ENCODE results near the gene RAPGEF2.

The RAPGEF2 gene

GRCh38 chr4:159221280-159221679 lies 118.4 kb downstream of the RAPGEF2 start:
- 87% methylated on average over 2 of the region's 3 CpGs for WGBS
- no peak overlapping the region for H2BK5ac ChIP-seq (ENCODE audit: low read depth, low read length, poor library complexity, severe bottlenecking)
- H3K27me3 ChIP-seq (ENCODE audit: control insufficient read depth in 1 of 2, insufficient read depth in 1 of 2, low read length in 2 of 2): no peaks in the 10 kb centered on the region
- no peaks in the 10 kb centered on the region for H3K9me3 ChIP-seq (ENCODE audit: control insufficient read depth, low read length)
- H2AK5ac ChIP-seq (ENCODE audit: low read length, severe bottlenecking): no peak overlapping the region
- H3K4me3 ChIP-seq (ENCODE audit: insufficient read depth in 1 of 2, low read depth in 1 of 2, low read length in 2 of 2): no peak overlapping the region
- no peak overlapping the region for H3K4ac ChIP-seq (ENCODE audit: low read depth in 1 of 2, low read length in 2 of 2)
- H2BK12ac ChIP-seq (ENCODE audit: low read length in 2 of 2): no peak overlapping the region
- H3K79me1 ChIP-seq (replicated peaks; ENCODE audit: low read length, poor library complexity, severe bottlenecking): peaks cover 18% of the 10 kb centered on the region
- no peak overlapping the region for H2BK15ac ChIP-seq (ENCODE audit: low read depth, poor library complexity, severe bottlenecking)
- no peak overlapping the region for H2BK120ac ChIP-seq (ENCODE audit: low read depth, low read length)
- no peak overlapping the region for H3K4me2 ChIP-seq (ENCODE audit: low read length, poor library complexity, severe bottlenecking)
- no peak overlapping the region for H2AFZ ChIP-seq (ENCODE audit: low read depth, low read length)
- no peaks in the 10 kb centered on the region for H3K4me1 ChIP-seq (ENCODE audit: control insufficient read depth, insufficient read depth, low read depth, low read length)
- H4K8ac ChIP-seq (ENCODE audit: low read length): no peak overlapping the region
- H3K14ac ChIP-seq (ENCODE audit: low read length in 2 of 2): no peak overlapping the region
- no peak overlapping the region for H3K23ac ChIP-seq (ENCODE audit: low read length in 2 of 2)
- H4K91ac ChIP-seq (ENCODE audit: low read length): no peak overlapping the region
- no peak overlapping the region for H3K27ac ChIP-seq (ENCODE audit: low read length, poor library complexity, severe bottlenecking)
- H3K18ac ChIP-seq (ENCODE audit: low read depth in 1 of 2, low read length in 2 of 2): no peak overlapping the region
- DNase-seq: no peak
- H3K9ac ChIP-seq (ENCODE audit: low read length): no peak overlapping the region
- no peaks in the 10 kb centered on the region for H3K36me3 ChIP-seq (ENCODE audit: control insufficient read depth in 1 of 2, insufficient read depth in 2 of 2, low read depth in 1 of 2, low read length in 2 of 2)

- DNase-seq: no peak
- no peaks in the 10 kb centered on the region for H3K4me1 ChIP-seq (ENCODE audit: control insufficient read depth, insufficient read depth, low read depth, low read length)
- no peak overlapping the region for H3K23ac ChIP-seq (ENCODE audit: low read length in 2 of 2)
- no peak overlapping the region for H3K4ac ChIP-seq (ENCODE audit: low read depth in 1 of 2, low read length in 2 of 2)
- H4K91ac ChIP-seq (ENCODE audit: low read length): no peak overlapping the region
- no peak overlapping the region for H2BK12ac ChIP-seq (ENCODE audit: low read length in 2 of 2)
- H3K27me3 ChIP-seq (ENCODE audit: control insufficient read depth in 1 of 2, insufficient read depth in 1 of 2, low read length in 2 of 2): no peaks in the 10 kb centered on the region
- H3K9ac ChIP-seq (ENCODE audit: low read length): no peak overlapping the region
- peaks cover 18% of the 10 kb centered on the region for H3K79me1 ChIP-seq (replicated peaks; ENCODE audit: low read length, poor library complexity, severe bottlenecking)
- no peak overlapping the region for H2BK15ac ChIP-seq (ENCODE audit: low read depth, poor library complexity, severe bottlenecking)
- H3K9me3 ChIP-seq (ENCODE audit: control insufficient read depth, low read length): no peaks in the 10 kb centered on the region
- no peak overlapping the region for H2BK120ac ChIP-seq (ENCODE audit: low read depth, low read length)
- no peak overlapping the region for H2AFZ ChIP-seq (ENCODE audit: low read depth, low read length)
- no peak overlapping the region for H3K18ac ChIP-seq (ENCODE audit: low read depth in 1 of 2, low read length in 2 of 2)
- no peak overlapping the region for H3K14ac ChIP-seq (ENCODE audit: low read length in 2 of 2)
- no peak overlapping the region for H2AK5ac ChIP-seq (ENCODE audit: low read length, severe bottlenecking)
- H3K36me3 ChIP-seq (ENCODE audit: control insufficient read depth in 1 of 2, insufficient read depth in 2 of 2, low read depth in 1 of 2, low read length in 2 of 2): no peaks in the 10 kb centered on the region
- H3K4me3 ChIP-seq (ENCODE audit: insufficient read depth in 1 of 2, low read depth in 1 of 2, low read length in 2 of 2): no peak overlapping the region
- no peak overlapping the region for H3K27ac ChIP-seq (ENCODE audit: low read length, poor library complexity, severe bottlenecking)
- no peak overlapping the region for H4K8ac ChIP-seq (ENCODE audit: low read length)
- no peak overlapping the region for H2BK5ac ChIP-seq (ENCODE audit: low read depth, low read length, poor library complexity, severe bottlenecking)
- H3K4me2 ChIP-seq (ENCODE audit: low read length, poor library complexity, severe bottlenecking): no peak overlapping the region
- WGBS: 88% methylated on average over 4 of the region's 4 CpGs
These were observed 119.2 kb downstream of the RAPGEF2 start for GRCh38 chr4:159222043-159222552.

GRCh38 chr4:159224408-159224807 lies 121.5 kb downstream of the RAPGEF2 start:
- 97% methylated on average over 3 of the region's 3 CpGs for WGBS

GRCh38 chr4:159227378-159227777 lies 124.5 kb downstream of the RAPGEF2 start:
- Histone ChIP-seq H3K36me3 (ENCODE audit: control insufficient read depth in 1 of 2, insufficient read depth in 2 of 2, low read depth in 1 of 2, low read length in 2 of 2) (no peaks in the 10 kb centered on the region), H4K91ac (ENCODE audit: low read length) (no peak overlapping the region), H2BK12ac (ENCODE audit: low read length in 2 of 2) (peak overlapping the region in 1 of 2 experiments; percentile 7), H3K9me3 (ENCODE audit: control insufficient read depth, low read length) (no peaks in the 10 kb centered on the region), H2BK15ac (ENCODE audit: low read depth, poor library complexity, severe bottlenecking) (no peak overlapping the region), H2AK5ac (ENCODE audit: low read length, severe bottlenecking) (peak overlapping the region; percentile 5), H2AFZ (ENCODE audit: low read depth, low read length) (no peak overlapping the region), H2BK5ac (ENCODE audit: low read depth, low read length, poor library complexity, severe bottlenecking) (peak overlapping the region; percentile 1), H3K4me1 (ENCODE audit: control insufficient read depth, insufficient read depth, low read depth, low read length) (peaks cover 4% of the 10 kb centered on the region), H3K14ac (ENCODE audit: low read length in 2 of 2) (no peak overlapping the region), H3K4me3 (ENCODE audit: insufficient read depth in 1 of 2, low read depth in 1 of 2, low read length in 2 of 2) (peak overlapping the region in 1 of 2 experiments; percentile 69), H4K8ac (ENCODE audit: low read length) (no peak overlapping the region), H3K27me3 (ENCODE audit: control insufficient read depth in 1 of 2, insufficient read depth in 1 of 2, low read length in 2 of 2) (no peaks in the 10 kb centered on the region), H3K4ac (ENCODE audit: low read depth in 1 of 2, low read length in 2 of 2) (no peak overlapping the region), H3K23ac (ENCODE audit: low read length in 2 of 2) (no peak overlapping the region), H3K27ac (ENCODE audit: low read length, poor library complexity, severe bottlenecking) (peak overlapping the region; percentile 79), H3K18ac (ENCODE audit: low read depth in 1 of 2, low read length in 2 of 2) (no peak overlapping the region), H3K79me1 (replicated peaks; ENCODE audit: low read length, poor library complexity, severe bottlenecking) (peaks cover 5% of the 10 kb centered on the region), H3K9ac (ENCODE audit: low read length) (peak overlapping the region; percentile 81), H3K4me2 (ENCODE audit: low read length, poor library complexity, severe bottlenecking) (no peak overlapping the region), H2BK120ac (ENCODE audit: low read depth, low read length) (no peak overlapping the region)
- WGBS: 67% methylated on average over 3 of the region's 3 CpGs
- peak; percentile 54 for DNase-seq

More at GRCh38 chr4:159224408-159224807, 121.5 kb downstream of the RAPGEF2 start:
- Histone ChIP-seq H3K4me2 (ENCODE audit: low read length, poor library complexity, severe bottlenecking) (no peak overlapping the region), H3K4me3 (ENCODE audit: insufficient read depth in 1 of 2, low read depth in 1 of 2, low read length in 2 of 2) (no peak overlapping the region), H3K14ac (ENCODE audit: low read length in 2 of 2) (no peak overlapping the region), H3K27ac (ENCODE audit: low read length, poor library complexity, severe bottlenecking) (no peak overlapping the region), H3K18ac (ENCODE audit: low read depth in 1 of 2, low read length in 2 of 2) (no peak overlapping the region), H3K4me1 (ENCODE audit: control insufficient read depth, insufficient read depth, low read depth, low read length) (peaks cover 4% of the 10 kb centered on the region), H2AFZ (ENCODE audit: low read depth, low read length) (no peak overlapping the region), H4K91ac (ENCODE audit: low read length) (no peak overlapping the region), H3K36me3 (ENCODE audit: control insufficient read depth in 1 of 2, insufficient read depth in 2 of 2, low read depth in 1 of 2, low read length in 2 of 2) (no peaks in the 10 kb centered on the region), H3K9ac (ENCODE audit: low read length) (no peak overlapping the region), H4K8ac (ENCODE audit: low read length) (no peak overlapping the region), H2AK5ac (ENCODE audit: low read length, severe bottlenecking) (no peak overlapping the region), H3K27me3 (ENCODE audit: control insufficient read depth in 1 of 2, insufficient read depth in 1 of 2, low read length in 2 of 2) (no peaks in the 10 kb centered on the region), H3K4ac (ENCODE audit: low read depth in 1 of 2, low read length in 2 of 2) (no peak overlapping the region), H3K9me3 (ENCODE audit: control insufficient read depth, low read length) (no peaks in the 10 kb centered on the region), H3K23ac (ENCODE audit: low read length in 2 of 2) (no peak overlapping the region), H2BK5ac (ENCODE audit: low read depth, low read length, poor library complexity, severe bottlenecking) (no peak overlapping the region), H3K79me1 (replicated peaks; ENCODE audit: low read length, poor library complexity, severe bottlenecking) (peaks cover 15% of the 10 kb centered on the region), H2BK12ac (ENCODE audit: low read length in 2 of 2) (no peak overlapping the region), H2BK15ac (ENCODE audit: low read depth, poor library complexity, severe bottlenecking) (no peak overlapping the region), H2BK120ac (ENCODE audit: low read depth, low read length) (no peak overlapping the region)
- DNase-seq: no peak

Data from mesenchymal stem cell (in vitro differentiated cells and primary cell).